ENCODE results near the gene SLC35E1. TPM values are rescaled to one million over a fixed set of nuclear protein-coding genes. Genes with fewer than 3 reads are reported as not detected.
"Not testable (repeated sequence)": the region's sequence is repeated elsewhere in the genome, so short reads cannot be mapped to it uniquely, and the experiment has no call there.

The SLC35E1 gene
- total RNA-seq, 2 experiments from 2014 or later: 57.3 to 57.7 TPM

GRCh38 chr19:16554776-16555175 is 17.4 kb downstream of the SLC35E1 start:
- Mint-ChIP-seq H3K36me3 (ENCODE audit: low read depth) (peaks cover 57% of the 10 kb centered on the region), H3K9me3 (no peaks in the 10 kb centered on the region), H3K27me3 (no peaks in the 10 kb centered on the region), H3K27ac (no peak overlapping the region), H3K4me1 (peaks cover 14% of the 10 kb centered on the region), H3K4me3 (no peak overlapping the region)
- POLR2A ChIA-PET: interaction anchor here (1.4 kb wide), 1 partner anchor 12 kb away, joined by 4 read pairs; no protein-coding TSS in a partner anchor
- DNase-seq: no peak
- CTCF ChIA-PET: no interaction called here

- H3K27ac Mint-ChIP-seq, H3K4me3 Mint-ChIP-seq, H3K27me3 Mint-ChIP-seq, CTCF ChIA-PET, DNase-seq, H3K9me3 Mint-ChIP-seq: not testable (repeated sequence)
- POLR2A ChIA-PET: interaction anchor here (0.8 kb wide), 1 partner anchor 74 kb away, joined by 3 read pairs; no protein-coding TSS in a partner anchor
- H3K4me1 Mint-ChIP-seq: peaks cover 29% of the 10 kb centered on the region
- peaks cover 51% of the 10 kb centered on the region for H3K36me3 Mint-ChIP-seq (ENCODE audit: low read depth)
Measured at GRCh38 chr19:16551902-16552301, 20.3 kb downstream of the SLC35E1 start.

- ChIA-PET CTCF (no interaction called here), POLR2A (interaction anchor here (0.9 to 1.1 kb wide), 3 partner anchors 14 to 80 kb away, joined by 3 to 4 read pairs (median 3); no protein-coding TSS in a partner anchor)
- Mint-ChIP-seq H3K27ac (no peak overlapping the region), H3K4me1 (peaks cover 36% of the 10 kb centered on the region), H3K4me3 (no peak overlapping the region), H3K27me3 (no peaks in the 10 kb centered on the region), H3K36me3 (ENCODE audit: low read depth) (peaks cover 34% of the 10 kb centered on the region), H3K9me3 (no peaks in the 10 kb centered on the region)
- no peak for DNase-seq
Measured at GRCh38 chr19:16548956-16549355, 23.3 kb downstream of the SLC35E1 start.

GRCh38 chr19:16544473-16545231 is 27.6 kb downstream of the SLC35E1 start:
- H3K9me3 Mint-ChIP-seq: no peaks in the 10 kb centered on the region
- peaks cover 29% of the 10 kb centered on the region for H3K36me3 Mint-ChIP-seq (ENCODE audit: low read depth)
- H3K27ac Mint-ChIP-seq: peak overlapping the region; percentile 63
- no peak for DNase-seq
- H3K4me3 Mint-ChIP-seq: peak overlapping the region; percentile 38
- H3K27me3 Mint-ChIP-seq: no peaks in the 10 kb centered on the region
- POLR2A ChIA-PET: interaction anchor here (2.6 to 3.1 kb wide), 3 partner anchors 22 to 83 kb away, joined by 5 to 29 read pairs (median 11); partner anchors contain the start of gene MED26
- H3K4me1 Mint-ChIP-seq: peaks cover 52% of the 10 kb centered on the region
- CTCF ChIA-PET: no interaction called here

- peak overlapping the region; percentile 89 for H3K27ac Mint-ChIP-seq
- ChIA-PET POLR2A (interaction anchor here (0.6 to 3.1 kb wide), 12 partner anchors 11 to 217 kb away, joined by 3 to 29 read pairs (median 8); partner anchors contain the start of genes C19orf44, CALR3 and MED26), CTCF (interaction anchor here (0.7 to 1.4 kb wide), 2 partner anchors 22 to 547 kb away, joined by 3 read pairs; no protein-coding TSS in a partner anchor)
Measured at GRCh38 chr19:16543734-16544133, 28.5 kb downstream of the SLC35E1 start.

GRCh38 chr19:16542910-16543472 is 29.2 kb downstream of the SLC35E1 start:
- Mint-ChIP-seq H3K27ac (peak overlapping the region; percentile 89), H3K36me3 (ENCODE audit: low read depth) (peaks cover 43% of the 10 kb centered on the region), H3K4me3 (peak overlapping the region; percentile 88), H3K4me1 (peaks cover 54% of the 10 kb centered on the region), H3K27me3 (no peaks in the 10 kb centered on the region), H3K9me3 (no peaks in the 10 kb centered on the region)
- CTCF ChIA-PET: interaction anchor here (0.7 to 1.4 kb wide), 4 partner anchors 15 to 548 kb away, joined by 3 to 6 read pairs (median 3); no protein-coding TSS in a partner anchor
- no peak for DNase-seq
- POLR2A ChIA-PET: interaction anchor here (0.6 to 3.1 kb wide), 19 partner anchors 11 to 399 kb away, joined by 3 to 29 read pairs (median 4); partner anchors contain the start of genes C19orf44, CALR3, MED26 and TMEM38A

More at GRCh38 chr19:16543734-16544133, 28.5 kb downstream of the SLC35E1 start:
- not testable (repeated sequence) for H3K9me3 Mint-ChIP-seq, H3K27me3 Mint-ChIP-seq, DNase-seq
- H3K4me1 Mint-ChIP-seq: peaks cover 52% of the 10 kb centered on the region
- peaks cover 36% of the 10 kb centered on the region for H3K36me3 Mint-ChIP-seq (ENCODE audit: low read depth)
- H3K4me3 Mint-ChIP-seq: peak overlapping the region; percentile 88

GRCh38 chr19:16542045-16542909 is 29.9 kb downstream of the SLC35E1 start, which contains the start of gene CHERP:
CHERP (minus strand) TSS chr19:16542437; CDS start chr19:16542378, 59 bp downstream.
- Mint-ChIP-seq H3K27ac (peak within 1 kb of the TSS; percentile 89), H3K9me3 (no peaks in the 10 kb centered on the region), H3K36me3 (ENCODE audit: low read depth) (peaks cover 49% of the 10 kb centered on the region), H3K27me3 (no peaks in the 10 kb centered on the region), H3K4me3 (peak within 1 kb of the TSS; percentile 88), H3K4me1 (peaks cover 57% of the 10 kb centered on the region)
- POLR2A ChIA-PET: interaction anchor here (0.6 to 3.1 kb wide), 25 partner anchors 12 to 398 kb away, joined by 3 to 29 read pairs (median 4); partner anchors contain the start of genes C19orf44, CALR3, MED26 and SLC35E1
- CTCF ChIA-PET: interaction anchor here (0.8 to 1.4 kb wide), 5 partner anchors 14 to 159 kb away, joined by 3 to 6 read pairs (median 3); no protein-coding TSS in a partner anchor
- DNase-seq: peak; percentile 95

- peak overlapping the region; percentile 88 for H3K4me3 Mint-ChIP-seq
- peak overlapping the region; percentile 70 for H3K27ac Mint-ChIP-seq
- H3K27me3 Mint-ChIP-seq: no peaks in the 10 kb centered on the region
- H3K36me3 Mint-ChIP-seq (ENCODE audit: low read depth): peaks cover 52% of the 10 kb centered on the region
- POLR2A ChIA-PET: interaction anchor here (0.7 to 2.5 kb wide), 11 partner anchors 20 to 119 kb away, joined by 3 to 19 read pairs (median 4); partner anchors contain the start of genes C19orf44, CALR3, MED26 and SLC35E1
- DNase-seq: peak; percentile 29
- peaks cover 55% of the 10 kb centered on the region for H3K4me1 Mint-ChIP-seq
- H3K9me3 Mint-ChIP-seq: no peaks in the 10 kb centered on the region
- CTCF ChIA-PET: interaction anchor here (0.9 to 1.4 kb wide), 2 partner anchors 32 to 159 kb away, joined by 3 read pairs; no protein-coding TSS in a partner anchor
Measured at GRCh38 chr19:16541526-16542044, 30.6 kb downstream of the SLC35E1 start.

GRCh38 chr19:16540948-16541347 is 31.3 kb downstream of the SLC35E1 start:
- Mint-ChIP-seq H3K36me3 (ENCODE audit: low read depth) (peaks cover 54% of the 10 kb centered on the region), H3K4me3 (peak overlapping the region; percentile 88), H3K27ac (peak overlapping the region; percentile 70), H3K9me3 (no peaks in the 10 kb centered on the region), H3K27me3 (no peaks in the 10 kb centered on the region), H3K4me1 (peaks cover 53% of the 10 kb centered on the region)
- DNase-seq: no peak
- POLR2A ChIA-PET: interaction anchor here (0.8 to 2.2 kb wide), 7 partner anchors 19 to 120 kb away, joined by 3 to 11 read pairs (median 4); partner anchors contain the start of genes MED26, SLC35E1 and TMEM38A
- CTCF ChIA-PET: interaction anchor here (1.4 kb wide), 1 partner anchor 33 kb away, joined by 3 read pairs; no protein-coding TSS in a partner anchor

GRCh38 chr19:16537111-16537510 is 35.1 kb downstream of the SLC35E1 start:
- Mint-ChIP-seq H3K4me1 (peaks cover 34% of the 10 kb centered on the region), H3K27me3 (no peaks in the 10 kb centered on the region), H3K36me3 (ENCODE audit: low read depth) (peaks cover 58% of the 10 kb centered on the region), H3K9me3 (no peaks in the 10 kb centered on the region), H3K27ac (no peak overlapping the region), H3K4me3 (no peak overlapping the region)
- no peak for DNase-seq
- POLR2A ChIA-PET: no interaction called here
- CTCF ChIA-PET: no interaction called here

- ChIA-PET POLR2A (no interaction called here), CTCF (no interaction called here)
- Mint-ChIP-seq H3K36me3 (ENCODE audit: low read depth) (peaks cover 60% of the 10 kb centered on the region), H3K27ac (no peak overlapping the region), H3K4me3 (no peak overlapping the region), H3K27me3 (no peaks in the 10 kb centered on the region), H3K9me3 (no peaks in the 10 kb centered on the region), H3K4me1 (peaks cover 27% of the 10 kb centered on the region)
- no peak for DNase-seq
Measured at GRCh38 chr19:16536130-16536529, 36.1 kb downstream of the SLC35E1 start.

GRCh38 chr19:16535381-16535780 is 36.8 kb downstream of the SLC35E1 start:
- Mint-ChIP-seq H3K27ac (no peak overlapping the region), H3K4me1 (peaks cover 22% of the 10 kb centered on the region), H3K9me3 (no peaks in the 10 kb centered on the region), H3K36me3 (ENCODE audit: low read depth) (peaks cover 61% of the 10 kb centered on the region), H3K4me3 (no peak overlapping the region), H3K27me3 (no peaks in the 10 kb centered on the region)
- POLR2A ChIA-PET: no interaction called here
- no peak for DNase-seq
- CTCF ChIA-PET: interaction anchor here (0.9 kb wide), 1 partner anchor 29 kb away, joined by 3 read pairs; no protein-coding TSS in a partner anchor
